ENCODE results near the gene STK39. TPM values are rescaled to one million over a fixed set of nuclear protein-coding genes. Genes with fewer than 3 reads are reported as not detected.

Gene STK39
- total RNA-seq, 4 donors from 2014 or later, result 35.3 to 58.0 (median 47.0) TPM

- 54 to 82% methylated on average over 3 of the region's 3 CpGs for WGBS, 2 donors (ENCODE audit: low coverage in 1 of 2)
- no peak overlapping the region for H3K4me3 ChIP-seq
- H3K9me3 ChIP-seq, result no peaks in the 10 kb centered on the region
- no peak overlapping the region for H3K27ac ChIP-seq
- peaks cover 0 to 10% (median 4%) of the 10 kb centered on the region in 3 donors for H3K4me1 ChIP-seq
- ATAC-seq, result no peak
- H3K36me3 ChIP-seq, result peaks cover 0 to 47% of the 10 kb centered on the region in 2 donors
- TF ChIP-seq EP300 (IDR thresholded peaks at IDR 0.05), result no peak
- TF ChIP-seq, protein P1, sequence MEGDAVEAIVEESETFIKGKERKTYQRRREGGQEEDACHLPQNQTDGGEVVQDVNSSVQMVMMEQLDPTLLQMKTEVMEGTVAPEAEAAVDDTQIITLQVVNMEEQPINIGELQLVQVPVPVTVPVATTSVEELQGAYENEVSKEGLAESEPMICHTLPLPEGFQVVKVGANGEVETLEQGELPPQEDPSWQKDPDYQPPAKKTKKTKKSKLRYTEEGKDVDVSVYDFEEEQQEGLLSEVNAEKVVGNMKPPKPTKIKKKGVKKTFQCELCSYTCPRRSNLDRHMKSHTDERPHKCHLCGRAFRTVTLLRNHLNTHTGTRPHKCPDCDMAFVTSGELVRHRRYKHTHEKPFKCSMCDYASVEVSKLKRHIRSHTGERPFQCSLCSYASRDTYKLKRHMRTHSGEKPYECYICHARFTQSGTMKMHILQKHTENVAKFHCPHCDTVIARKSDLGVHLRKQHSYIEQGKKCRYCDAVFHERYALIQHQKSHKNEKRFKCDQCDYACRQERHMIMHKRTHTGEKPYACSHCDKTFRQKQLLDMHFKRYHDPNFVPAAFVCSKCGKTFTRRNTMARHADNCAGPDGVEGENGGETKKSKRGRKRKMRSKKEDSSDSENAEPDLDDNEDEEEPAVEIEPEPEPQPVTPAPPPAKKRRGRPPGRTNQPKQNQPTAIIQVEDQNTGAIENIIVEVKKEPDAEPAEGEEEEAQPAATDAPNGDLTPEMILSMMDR (IDR thresholded peaks at IDR 0.05), result no peak
- no peaks in the 10 kb centered on the region for H3K27me3 ChIP-seq
Measured at GRCh38 chr2:168120730-168121129, 126.7 kb downstream of the STK39 start.

DNA sequence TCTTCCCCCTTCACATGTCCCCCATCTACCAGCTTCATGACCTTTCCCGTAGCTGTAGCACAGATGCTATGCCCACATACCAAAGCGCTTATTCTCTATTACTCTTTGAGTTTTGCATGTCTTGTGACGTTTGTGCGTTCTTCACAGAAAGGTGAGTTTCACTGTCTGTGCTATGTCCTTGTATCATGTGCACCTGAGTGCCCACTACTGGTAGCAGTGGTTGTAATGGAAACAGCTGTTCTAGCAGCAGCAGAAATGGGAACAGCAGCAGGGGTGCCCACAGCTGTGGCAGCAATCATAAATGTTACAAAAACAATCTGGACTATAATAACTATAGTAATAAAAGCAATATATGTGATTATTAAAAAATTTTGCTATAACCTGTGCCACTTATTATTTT, 127.1 kb downstream of the STK39 start:
- no peaks in the 10 kb centered on the region for H3K9me3 ChIP-seq
- WGBS, 2 donors (ENCODE audit: low coverage in 1 of 2), result 81 to 85% methylated on average over 3 to 4 of the region's 4 CpGs
- no peak overlapping the region for H3K27ac ChIP-seq
- TF ChIP-seq, protein P1 (IDR thresholded peaks at IDR 0.05), result no peak
- no peak for TF ChIP-seq EP300 (IDR thresholded peaks at IDR 0.05)
- no peak for ATAC-seq
- H3K27me3 ChIP-seq, result no peaks in the 10 kb centered on the region
- H3K36me3 ChIP-seq, result peaks cover 0 to 44% of the 10 kb centered on the region in 2 donors
- peaks cover 0 to 10% (median 4%) of the 10 kb centered on the region in 3 donors for H3K4me1 ChIP-seq
- H3K4me3 ChIP-seq, result no peak overlapping the region

DNA sequence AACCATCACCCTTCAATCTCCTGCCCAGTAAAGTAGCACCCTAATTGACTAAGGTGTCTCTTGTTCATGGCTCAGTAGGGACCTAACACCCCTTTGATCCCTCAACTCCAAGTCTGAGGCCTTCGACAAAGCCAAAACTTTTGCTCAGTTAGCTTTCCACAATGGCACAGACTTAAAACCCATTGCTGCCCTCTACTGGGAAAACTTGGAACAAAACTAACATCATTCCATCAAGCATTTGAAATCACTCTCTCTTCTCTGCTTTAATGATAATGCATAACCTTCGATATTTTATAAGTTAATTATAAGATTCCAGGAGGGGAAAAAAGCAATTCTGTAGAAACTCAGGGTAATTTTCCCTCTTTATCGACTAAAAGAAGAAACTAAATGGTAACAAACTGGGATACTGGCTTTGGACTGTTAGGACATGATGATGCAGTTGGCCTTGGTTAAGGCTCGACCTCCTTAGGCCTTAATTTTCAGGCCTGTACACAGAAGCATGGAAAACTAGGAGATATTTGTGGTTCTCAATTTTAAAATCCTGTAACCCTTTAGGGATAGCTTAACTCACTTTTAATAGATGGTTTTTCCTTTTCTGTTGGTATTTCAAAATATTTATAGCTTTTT, 127.8 kb downstream of the STK39 start:
- 36 to 39% methylated on average over 4 of the region's 4 CpGs for WGBS, 2 donors (ENCODE audit: low coverage in 1 of 2)
- Histone ChIP-seq H3K27ac (peak overlapping the region in 1 of 4 donors; percentile 44), H3K4me1 (peaks cover 0 to 12% (median 4%) of the 10 kb centered on the region in 3 donors), H3K27me3 (no peaks in the 10 kb centered on the region), H3K36me3 (peaks cover 0 to 44% of the 10 kb centered on the region in 2 donors), H3K4me3 (no peak overlapping the region), H3K9me3 (no peaks in the 10 kb centered on the region)
- TF ChIP-seq POLR2A (IDR thresholded peaks at IDR 0.05), result no peak
- TF ChIP-seq, protein P1 (IDR thresholded peaks at IDR 0.05), result peak; percentile 43 to 68 (median 48)
- no peak for ATAC-seq

GRCh38 chr2:168118733-168119514, 128.5 kb downstream of the STK39 start:
- Histone ChIP-seq H3K27me3 (no peaks in the 10 kb centered on the region), H3K27ac (peak overlapping the region in 1 of 4 donors; percentile 44), H3K36me3 (peaks cover 3 to 45% of the 10 kb centered on the region in 2 donors), H3K4me1 (peaks cover 0 to 19% (median 4%) of the 10 kb centered on the region in 3 donors), H3K4me3 (no peak overlapping the region), H3K9me3 (no peaks in the 10 kb centered on the region)
- WGBS, 2 donors (ENCODE audit: low coverage in 1 of 2), result 54 to 62% methylated on average over 9 to 10 of the region's 10 CpGs
- no peak for TF ChIP-seq EP300 (IDR thresholded peaks at IDR 0.05)
- TF ChIP-seq, protein P1 (IDR thresholded peaks at IDR 0.05), result peak; percentile 53 to 71 (median 62)
- peak; percentile 49 for ATAC-seq

DNA sequence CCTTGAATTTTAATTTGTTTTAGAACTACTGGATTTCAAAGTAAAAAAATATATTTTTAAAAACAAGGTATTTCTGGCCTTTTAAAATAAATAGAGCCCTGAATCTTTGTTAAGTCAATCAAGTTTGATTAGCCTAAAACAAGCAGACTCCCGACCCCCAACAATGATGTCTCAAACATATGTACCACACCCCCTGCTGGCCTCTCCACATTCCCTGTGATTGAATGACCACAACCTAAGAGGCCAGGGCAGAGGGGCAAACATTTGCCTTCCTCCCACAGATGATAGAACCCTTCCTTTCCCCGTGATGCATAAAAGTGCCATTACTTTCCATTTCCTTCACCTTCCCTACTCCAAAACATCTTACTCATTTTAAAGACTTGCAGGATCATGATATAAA, 130.9 kb downstream of the STK39 start:
- Histone ChIP-seq H3K4me1 (peaks cover 0 to 22% (median 4%) of the 10 kb centered on the region in 3 donors), H3K4me3 (no peak overlapping the region), H3K36me3 (peaks cover 3 to 34% of the 10 kb centered on the region in 2 donors), H3K27ac (no peak overlapping the region), H3K9me3 (no peaks in the 10 kb centered on the region), H3K27me3 (no peaks in the 10 kb centered on the region)
- WGBS, 2 donors (ENCODE audit: low coverage in 1 of 2), result 79 to 88% methylated on average over 2 of the region's 2 CpGs
- ATAC-seq, result no peak
- no peak for TF ChIP-seq POLR2AphosphoS5 (IDR thresholded peaks at IDR 0.05)
- no peak for TF ChIP-seq EP300 (IDR thresholded peaks at IDR 0.05)
- TF ChIP-seq, protein P1 (IDR thresholded peaks at IDR 0.05), result no peak
- TF ChIP-seq POLR2A (IDR thresholded peaks at IDR 0.05), result no peak
